HepG2 (cell line): ENCODE data around the gene CADM1. TPM values are rescaled to one million over a fixed set of nuclear protein-coding genes. Genes with fewer than 3 reads are reported as not detected.

Experiments used
- ATF7 ChIP-seq, 2 experiments: fragments of 450-650 bp in 1 of 2; sonication (generic) in 1 of 2; formaldehyde crosslinking in 1 of 2; IDR thresholded peaks; 2 replicates each; pipeline versions ENCODE4 v1.4.0 to v1.6.1; 2016 to 2020; ENCODE audit warnings: antibody characterized with exemption in 1 of 2, mild to moderate bottlenecking in 1 of 2, missing genetic modification reagents in 1 of 2
- BRCA1 ChIP-seq: sonication (generic); formaldehyde crosslinking; IDR thresholded peaks from 2 replicates; pipeline ENCODE4 v1.4.0; 2020; ENCODE audit warnings: missing genetic modification reagents
- FOXJ3 ChIP-seq: sonication (generic); formaldehyde crosslinking; IDR thresholded peaks from 2 replicates; pipeline ENCODE4 v1.4.0; 2020; ENCODE audit warnings: missing genetic modification reagents, mild to moderate bottlenecking, borderline replicate concordance
- GATAD2A ChIP-seq: IDR thresholded peaks from 2 replicates; pipeline ENCODE4 v1.6.1; 2016
- IKZF1 ChIP-seq: fragments of 450-650 bp; IDR thresholded peaks from 2 replicates; pipeline ENCODE4 v1.7.1; 2016
- JDP2 ChIP-seq: sonication (generic); formaldehyde crosslinking; IDR thresholded peaks from 2 replicates; pipeline ENCODE4 v1.8.1; 2022; ENCODE audit warnings: missing genetic modification reagents, borderline replicate concordance
- KMT2B ChIP-seq: IDR thresholded peaks from 2 replicates; pipeline ENCODE4 v1.6.1; 2016; ENCODE audit warnings: missing genetic modification reagents, missing compliant biosample characterization
- MAFF ChIP-seq: IDR thresholded peaks from 2 replicates; pipeline ENCODE4 v1.6.1; 2011; ENCODE audit warnings: low read depth, low read length, improper control_type of control experiment
- MED1 ChIP-seq: sonication (generic); formaldehyde crosslinking; IDR thresholded peaks from 2 replicates; pipeline ENCODE4 v1.4.0; 2020; ENCODE audit warnings: missing genetic modification reagents
- MTA1 ChIP-seq: sonication (generic); formaldehyde crosslinking; IDR thresholded peaks from 2 replicates; pipeline ENCODE4 v1.4.0; 2020; ENCODE audit warnings: missing genetic modification reagents, mild to moderate bottlenecking, borderline replicate concordance
- NFYB ChIP-seq: sonication (generic); formaldehyde crosslinking; IDR thresholded peaks from 2 replicates; pipeline ENCODE4 v1.4.0; 2020; ENCODE audit warnings: missing genetic modification reagents
- NONO ChIP-seq, 2 experiments: fragments of 450-650 bp in 1 of 2; sonication (generic) in 1 of 2; formaldehyde crosslinking in 1 of 2; IDR thresholded peaks in 1 of 2; conservative IDR thresholded peaks in 1 of 2; 2 replicates each; pipeline versions ENCODE4 v1.6.1 to v1.8.0; 2017 to 2022; ENCODE audit warnings: mild to moderate bottlenecking in 1 of 2, missing genetic modification reagents in 1 of 2, moderate library complexity in 1 of 2
- PAXIP1 ChIP-seq: sonication (generic); formaldehyde crosslinking; conservative IDR thresholded peaks from 2 replicates; pipeline ENCODE4 v1.4.0; 2020; ENCODE audit warnings: mild to moderate bottlenecking, missing genetic modification reagents, moderate library complexity
- SALL1 ChIP-seq: sonication (generic); formaldehyde crosslinking; IDR thresholded peaks from 2 replicates; pipeline ENCODE4 v1.8.0; 2022; ENCODE audit warnings: mild to moderate bottlenecking, missing genetic modification reagents
- SP5 ChIP-seq: IDR thresholded peaks from 2 replicates; pipeline ENCODE4 v1.6.1; 2016; ENCODE audit warnings: low read depth, borderline replicate concordance
- TBX3 ChIP-seq: fragments of 450-650 bp; IDR thresholded peaks from 2 replicates; pipeline ENCODE4 v1.6.1; 2017; ENCODE audit warnings: antibody characterized with exemption, mild to moderate bottlenecking, inconsistent platforms, borderline replicate concordance
- U2AF2 ChIP-seq: fragments of 200-400 bp; formaldehyde crosslinking; IDR thresholded peaks from 2 replicates; pipeline ENCODE4 v1.6.1; 2017; ENCODE audit warnings: low read depth, mild to moderate bottlenecking, low read length
- ZBTB46 ChIP-seq: sonication (generic); formaldehyde crosslinking; IDR thresholded peaks from 2 replicates; pipeline ENCODE4 v1.4.0; 2020; ENCODE audit warnings: mild to moderate bottlenecking, missing genetic modification reagents, borderline replicate concordance
- ZNF12 ChIP-seq: sonication (generic); formaldehyde crosslinking; IDR thresholded peaks from 2 replicates; pipeline ENCODE4 v1.5.0; 2020; ENCODE audit warnings: missing genetic modification reagents
- ZNF264 ChIP-seq: sonication (generic); formaldehyde crosslinking; IDR thresholded peaks from 2 replicates; pipeline ENCODE4 v1.4.0; 2020; ENCODE audit warnings: missing genetic modification reagents
- ZNF296 ChIP-seq: sonication (generic); formaldehyde crosslinking; conservative IDR thresholded peaks from 2 replicates; pipeline ENCODE4 v1.5.0; 2020; ENCODE audit warnings: mild to moderate bottlenecking, missing genetic modification reagents
- ZNF503 ChIP-seq: sonication (generic); formaldehyde crosslinking; IDR thresholded peaks from 2 replicates; pipeline ENCODE4 v1.4.0; 2020; ENCODE audit warnings: missing genetic modification reagents
- ZNF644 ChIP-seq: IDR thresholded peaks from 2 replicates; pipeline ENCODE4 v1.6.1; 2016; ENCODE audit warnings: low read depth
- ZNF768 ChIP-seq: sonication (generic); formaldehyde crosslinking; IDR thresholded peaks from 2 replicates; pipeline ENCODE4 v1.4.0; 2020; ENCODE audit warnings: missing genetic modification reagents
- ZNF776 ChIP-seq: sonication (generic); formaldehyde crosslinking; IDR thresholded peaks from 2 replicates; pipeline ENCODE4 v1.4.0; 2020; ENCODE audit warnings: mild to moderate bottlenecking, missing genetic modification reagents
- ZNF777 ChIP-seq: sonication (generic); formaldehyde crosslinking; IDR thresholded peaks from 2 replicates; pipeline ENCODE4 v1.4.0; 2020; ENCODE audit warnings: missing genetic modification reagents
- ZNF841 ChIP-seq: sonication (generic); formaldehyde crosslinking; IDR thresholded peaks from 2 replicates; pipeline ENCODE4 v1.8.1; 2023; ENCODE audit warnings: missing genetic modification reagents, borderline replicate concordance
- polyA plus RNA-seq, 8 experiments: library from polyadenylated mRNA; depleted of rRNA in 3 of 8; stranded (reverse) in 7 of 8; unstranded in 1 of 8; fragments of >200 nt; fragmentation: Illumina TruSeq in 4 of 8; extraction: Trizol in 4 of 8; gene quantifications; 2 replicates each; pipeline versions ENCODE4 v1.2.1 to v1.2.3, GENCODE V29; 2011 to 2016; ENCODE audit warnings: low read depth in 4 of 8, missing spikeins in 1 of 8, mixed read lengths in 1 of 8; ENCODE audit not compliant: insufficient read depth in 1 of 8
- total RNA-seq, 5 experiments: library from RNA; depleted of rRNA; stranded (reverse); fragments of >200 nt; fragmentation: Illumina TruSeq; extraction: Trizol; gene quantifications; 2 replicates each; pipeline ENCODE4 v1.2.3, GENCODE V29; 2016; ENCODE audit warnings: low read depth in 1 of 5

Gene CADM1
- total and polyA plus RNA-seq, 2 of the 13 experiments (the other 11 are each of a cell fraction or from before 2014, with no cell fraction given) = 71.3 to 122 TPM

GRCh38 chr11:115525531-115526006, 21.4 kb upstream of the CADM1 start (continued):
- no peak for TF ChIP-seq MAFF
- TF ChIP-seq ZNF503 (CRISPR knock-in tag) = no peak
- no peak for TF ChIP-seq ZNF296 (CRISPR knock-in tag)
- peak; percentile 63 for TF ChIP-seq PAXIP1
- TF ChIP-seq ZNF768 (CRISPR knock-in tag) = no peak
- TF ChIP-seq ZNF777 = no peak
- no peak for TF ChIP-seq U2AF2
- no peak for TF ChIP-seq ATF7 (IDR thresholded peaks at IDR 0.05)
- no peak for TF ChIP-seq ATF7 (CRISPR knock-in tag; IDR thresholded peaks at IDR 0.05)
- no peak for TF ChIP-seq NFYB (CRISPR knock-in tag)
- no peak for TF ChIP-seq KMT2B (CRISPR knock-in tag)
- TF ChIP-seq FOXJ3 = no peak
- TF ChIP-seq MED1 (CRISPR knock-in tag) = peak; percentile 73
- no peak for TF ChIP-seq ZNF264 (CRISPR knock-in tag)
- TF ChIP-seq IKZF1 = no peak
- TF ChIP-seq ZNF12 = no peak
- TF ChIP-seq NONO (IDR thresholded peaks at IDR 0.05) = no peak
- no peak for TF ChIP-seq NONO (CRISPR knock-in tag; conservative IDR thresholded peaks at IDR 0.05)
- no peak for TF ChIP-seq MTA1
- no peak for TF ChIP-seq JDP2 (CRISPR knock-in tag)
- no peak for TF ChIP-seq TBX3
- TF ChIP-seq SALL1 (CRISPR knock-in tag) = peak; percentile 69; the same call in 1 of the 2 replicates
- TF ChIP-seq ZNF776 (CRISPR knock-in tag) = no peak
- no peak for TF ChIP-seq SP5 (CRISPR knock-in tag)
- TF ChIP-seq ZBTB46 (CRISPR knock-in tag) = no peak
- TF ChIP-seq ZNF841 = no peak
- TF ChIP-seq GATAD2A (CRISPR knock-in tag) = 0 out of 2 replicates have a peak, but pooled peaks have one; percentile 17
- no peak for TF ChIP-seq BRCA1 (CRISPR knock-in tag)
- no peak for TF ChIP-seq ZNF644 (CRISPR knock-in tag)
